IPS-15b (cell line): ENCODE results near the gene DNASE1L3.
A peak's percentile ranks its signal among the peaks of the same experiment; 100 is the strongest.

Source experiments
- H3K27me3 ChIP-seq: one replicate; pipeline ENCODE4 v1.6.1; 2013; ENCODE audit warnings: low read length; ENCODE audit not compliant: control insufficient read depth, insufficient read depth
- H3K36me3 ChIP-seq: one replicate; pipeline ENCODE4 v1.6.1; 2013; ENCODE audit warnings: low read length; ENCODE audit not compliant: control insufficient read depth, insufficient read depth
- H3K4me1 ChIP-seq: one replicate; pipeline ENCODE4 v1.6.1; 2013; ENCODE audit warnings: mild to moderate bottlenecking, low read length; ENCODE audit not compliant: control insufficient read depth, insufficient read depth
- H3K4me3 ChIP-seq: one replicate; pipeline ENCODE4 v1.5.1; 2013; ENCODE audit warnings: low read depth, low read length
- H3K9ac ChIP-seq: one replicate; pipeline ENCODE4 v1.6.1; 2013; ENCODE audit warnings: low read depth, mild to moderate bottlenecking, low read length
- H3K9me3 ChIP-seq: one replicate; pipeline ENCODE4 v1.6.1; 2013; ENCODE audit warnings: mild to moderate bottlenecking, low read length; ENCODE audit not compliant: control insufficient read depth, insufficient read depth

Gene DNASE1L3

DNA sequence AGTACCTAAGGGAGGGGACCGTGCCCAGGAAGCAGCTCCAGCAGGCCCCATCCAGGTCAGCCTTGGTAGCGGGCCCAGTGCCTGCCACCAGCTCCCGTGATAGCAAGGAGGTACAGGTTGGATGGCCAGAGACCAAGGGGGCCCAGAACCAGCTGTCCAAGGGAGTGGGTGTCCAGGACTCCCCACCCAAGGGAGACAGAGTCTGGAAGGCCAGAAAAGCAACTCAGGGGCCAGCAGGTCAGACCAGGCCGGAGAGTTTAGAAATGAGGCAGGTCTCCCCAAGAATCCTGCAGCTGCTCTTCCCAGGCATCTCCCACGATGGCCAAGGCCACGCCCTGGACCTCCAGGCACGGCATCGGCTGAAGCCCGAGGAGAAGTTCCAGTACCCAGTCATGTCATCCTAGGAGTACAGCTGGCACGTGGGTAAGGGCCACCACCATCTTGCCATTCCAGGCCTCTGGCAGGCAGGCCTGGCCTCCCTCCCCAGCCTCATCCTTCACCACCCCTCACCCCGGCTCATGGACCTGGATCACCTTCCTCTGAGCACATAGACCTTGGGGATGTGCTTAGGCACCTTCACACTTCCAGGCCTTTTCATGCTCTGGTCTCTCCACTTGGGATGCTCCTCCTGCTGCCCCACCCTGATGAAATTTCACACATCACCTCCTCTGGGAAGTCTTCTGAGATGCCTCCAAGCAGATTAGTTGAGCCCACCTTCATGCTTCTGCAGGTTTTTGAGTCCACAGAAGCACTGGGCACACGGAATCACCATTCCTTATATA is 30.5 kb downstream of the DNASE1L3 start:
- Histone ChIP-seq H3K4me1 (peaks cover 10% of the 10 kb centered on the region), H3K36me3 (no peaks in the 10 kb centered on the region), H3K27me3 (peaks cover 11% of the 10 kb centered on the region), H3K9ac (no peak overlapping the region), H3K9me3 (no peaks in the 10 kb centered on the region), H3K4me3 (no peak overlapping the region)

DNA sequence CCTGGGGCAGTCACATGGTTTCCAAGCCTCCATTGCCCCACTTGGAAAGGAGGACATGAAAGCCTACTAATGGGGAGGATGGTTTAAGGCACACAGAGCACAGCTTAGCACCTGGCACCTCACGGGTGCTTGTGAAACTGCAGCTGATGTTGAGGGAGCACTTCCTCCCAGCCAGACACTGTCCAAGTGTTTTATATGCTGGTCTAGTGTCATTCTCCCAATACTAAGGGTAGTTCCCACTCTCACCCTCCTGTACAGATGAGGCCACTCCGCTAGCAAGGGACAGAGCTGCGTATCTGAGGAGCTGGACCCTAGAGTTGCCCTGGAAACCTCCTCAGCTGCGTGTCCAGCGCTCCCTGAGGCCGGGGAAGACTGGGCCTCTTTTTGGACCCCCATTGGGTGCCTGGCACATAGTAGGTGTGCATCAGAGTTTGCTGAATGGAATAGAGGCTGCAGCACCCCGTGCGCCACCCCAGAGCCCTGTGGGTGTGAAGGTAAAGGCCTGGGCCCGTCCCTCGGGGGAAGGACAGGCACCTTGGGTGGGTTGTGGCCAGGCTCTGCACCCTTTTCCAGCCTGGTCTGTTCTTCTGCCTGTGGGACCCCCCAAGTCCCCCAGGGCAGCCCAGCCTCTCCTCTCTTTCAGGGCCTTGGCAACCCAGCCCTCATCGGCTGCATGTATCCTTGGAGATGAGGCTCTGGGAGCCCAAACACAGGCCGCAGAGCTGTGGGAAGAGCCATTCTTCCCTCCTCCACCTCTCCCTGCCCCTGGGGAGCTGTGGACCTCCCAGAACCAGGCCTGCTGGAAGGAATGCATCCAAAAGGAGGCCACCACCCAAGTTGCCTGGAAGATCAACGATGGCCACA is 31.3 kb downstream of the DNASE1L3 start:
- peaks cover 12% of the 10 kb centered on the region for H3K4me1 ChIP-seq
- H3K9ac ChIP-seq, result no peak overlapping the region
- H3K27me3 ChIP-seq, result peaks cover 11% of the 10 kb centered on the region
- H3K9me3 ChIP-seq, result no peaks in the 10 kb centered on the region
- no peak overlapping the region for H3K4me3 ChIP-seq
- no peaks in the 10 kb centered on the region for H3K36me3 ChIP-seq

DNA sequence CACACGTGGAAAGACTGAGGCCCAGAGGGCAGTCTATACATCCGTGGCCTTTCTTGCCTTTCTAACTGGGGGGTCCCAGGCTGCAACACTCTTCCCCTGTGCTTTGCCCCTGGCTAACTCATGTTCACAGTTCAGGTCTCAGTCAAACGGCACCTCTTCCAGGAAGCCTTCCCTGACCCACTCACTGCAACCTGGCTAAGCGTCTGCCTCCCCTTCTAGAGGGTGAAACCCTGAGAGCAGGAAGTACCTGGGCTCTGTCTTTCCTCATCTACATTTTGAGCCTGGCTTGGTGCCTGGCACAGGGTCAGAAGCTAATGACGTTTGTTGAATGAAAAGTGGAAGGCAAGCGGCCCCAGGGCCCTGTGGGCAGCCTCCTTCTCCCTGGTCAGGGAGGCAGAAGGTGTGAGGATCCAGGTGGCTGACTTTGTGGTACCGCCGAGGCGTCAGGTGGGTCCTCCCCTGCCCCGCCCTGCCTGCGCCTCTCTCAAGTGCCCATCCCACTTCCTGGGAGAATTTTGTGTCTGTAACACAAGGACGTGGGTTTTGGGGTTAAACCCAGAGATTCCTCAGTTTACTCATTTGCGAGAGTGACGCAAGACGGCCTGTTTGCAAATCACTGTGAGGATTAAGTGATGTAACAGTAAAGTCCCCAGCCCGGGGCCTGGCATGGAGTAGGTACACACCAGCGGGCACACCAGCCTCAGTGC is 32.1 kb downstream of the DNASE1L3 start:
- H3K9ac ChIP-seq, result no peak overlapping the region
- peak overlapping the region; percentile 50 for H3K4me3 ChIP-seq

DNA sequence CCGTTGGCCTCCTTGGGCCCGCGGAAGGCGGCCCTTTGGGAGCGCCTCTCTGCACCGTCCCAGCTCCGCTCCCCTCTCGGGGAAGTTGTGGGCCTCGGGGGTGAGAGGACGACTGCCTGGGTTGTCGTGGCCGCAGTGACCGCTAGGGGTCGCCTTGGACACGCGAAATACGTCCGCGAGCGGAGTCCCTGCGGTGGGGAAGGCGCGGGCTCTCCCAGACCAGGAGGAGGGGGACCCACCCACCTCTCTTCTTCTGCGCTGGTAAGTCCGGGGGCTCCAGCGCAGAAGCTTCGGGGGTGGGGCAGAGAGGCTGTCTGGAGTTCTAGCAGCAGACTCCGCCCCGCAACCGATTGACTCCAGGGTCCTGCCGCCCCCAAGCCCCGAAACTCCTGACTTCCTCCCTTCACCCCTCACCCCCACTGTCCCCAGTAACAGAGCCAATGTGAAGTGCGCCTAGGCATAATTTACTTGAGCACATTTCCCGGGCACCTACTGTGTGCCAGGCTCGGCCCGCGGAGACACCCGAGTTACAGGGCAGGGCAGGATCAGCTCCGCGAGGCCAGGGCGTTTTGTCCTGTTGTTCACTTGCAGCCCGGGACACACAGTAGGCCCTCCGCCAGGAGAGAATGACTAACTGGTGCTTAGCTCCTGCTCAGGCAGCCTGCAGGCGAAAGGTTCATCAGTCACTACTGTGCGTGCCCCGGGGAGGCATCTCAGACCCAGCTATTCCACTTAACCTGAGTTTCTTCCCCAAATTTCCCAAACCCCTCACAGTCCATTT is 32.8 kb downstream of the DNASE1L3 start:
- no peaks in the 10 kb centered on the region for H3K36me3 ChIP-seq
- no peaks in the 10 kb centered on the region for H3K9me3 ChIP-seq
- H3K27me3 ChIP-seq, result peaks cover 11% of the 10 kb centered on the region
- H3K9ac ChIP-seq, result no peak overlapping the region
- peak overlapping the region; percentile 50 for H3K4me3 ChIP-seq
- peaks cover 24% of the 10 kb centered on the region for H3K4me1 ChIP-seq

More for the DNA sequence above, 32.1 kb downstream of the DNASE1L3 start:
- Histone ChIP-seq H3K4me1 (peaks cover 18% of the 10 kb centered on the region), H3K9me3 (no peaks in the 10 kb centered on the region), H3K36me3 (no peaks in the 10 kb centered on the region), H3K27me3 (peaks cover 11% of the 10 kb centered on the region)

DNA sequence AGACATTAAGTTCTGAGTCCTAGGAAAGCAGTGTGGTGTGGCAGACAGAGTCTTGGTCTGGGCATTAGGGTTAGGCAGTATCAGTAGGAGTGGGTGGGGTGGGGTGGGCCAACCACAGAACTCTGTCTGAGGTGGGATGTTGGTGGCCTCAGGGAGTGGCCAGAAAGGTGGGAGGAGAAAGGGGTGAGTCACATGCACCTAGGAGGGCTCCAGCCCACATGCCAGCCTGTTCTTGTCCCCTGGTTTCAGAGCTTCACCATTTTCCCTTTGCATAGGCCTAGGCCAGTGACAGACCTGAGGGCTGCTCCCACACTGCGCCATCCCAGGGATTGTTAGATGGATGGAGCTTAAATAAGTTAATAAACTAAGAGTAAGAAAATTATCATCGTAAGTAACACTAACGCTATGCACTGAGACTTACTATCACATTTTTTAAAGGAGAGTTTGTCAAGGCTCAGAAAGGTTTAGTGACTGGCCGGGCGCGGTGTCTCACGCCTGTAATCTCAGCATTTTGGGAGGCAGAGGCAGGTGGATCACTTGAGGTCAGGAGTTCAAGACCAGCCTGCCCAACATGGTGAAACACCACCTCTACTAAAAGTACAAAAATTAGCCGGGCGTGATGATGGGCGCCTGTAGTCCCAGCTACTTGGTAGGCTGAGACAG is 33.8 kb downstream of the DNASE1L3 start:
- Histone ChIP-seq H3K9ac (no peak overlapping the region), H3K4me3 (no peak overlapping the region), H3K4me1 (peaks cover 24% of the 10 kb centered on the region), H3K36me3 (no peaks in the 10 kb centered on the region), H3K27me3 (peaks cover 11% of the 10 kb centered on the region), H3K9me3 (no peaks in the 10 kb centered on the region)

DNA sequence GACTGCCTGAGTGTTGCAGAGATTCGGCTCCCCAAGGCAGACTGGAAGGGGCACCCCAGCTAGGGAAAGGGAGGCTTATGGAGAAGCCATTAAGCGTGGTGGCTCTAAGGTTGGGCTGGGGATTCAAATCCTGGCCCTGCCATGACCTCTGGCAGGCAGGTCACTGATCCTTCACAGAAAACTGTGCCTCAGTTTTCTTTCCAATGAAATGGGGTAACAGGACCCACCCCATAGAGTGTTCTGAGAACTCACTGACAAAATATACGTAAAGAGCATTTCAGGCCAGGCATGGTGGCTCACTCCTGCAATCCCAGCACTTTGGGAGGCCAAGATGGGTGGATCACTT is 34.6 kb downstream of the DNASE1L3 start:
- H3K27me3 ChIP-seq, result peaks cover 11% of the 10 kb centered on the region
- no peaks in the 10 kb centered on the region for H3K9me3 ChIP-seq
- H3K4me1 ChIP-seq, result peaks cover 27% of the 10 kb centered on the region
- no peaks in the 10 kb centered on the region for H3K36me3 ChIP-seq
- no peak overlapping the region for H3K9ac ChIP-seq
- no peak overlapping the region for H3K4me3 ChIP-seq

DNA sequence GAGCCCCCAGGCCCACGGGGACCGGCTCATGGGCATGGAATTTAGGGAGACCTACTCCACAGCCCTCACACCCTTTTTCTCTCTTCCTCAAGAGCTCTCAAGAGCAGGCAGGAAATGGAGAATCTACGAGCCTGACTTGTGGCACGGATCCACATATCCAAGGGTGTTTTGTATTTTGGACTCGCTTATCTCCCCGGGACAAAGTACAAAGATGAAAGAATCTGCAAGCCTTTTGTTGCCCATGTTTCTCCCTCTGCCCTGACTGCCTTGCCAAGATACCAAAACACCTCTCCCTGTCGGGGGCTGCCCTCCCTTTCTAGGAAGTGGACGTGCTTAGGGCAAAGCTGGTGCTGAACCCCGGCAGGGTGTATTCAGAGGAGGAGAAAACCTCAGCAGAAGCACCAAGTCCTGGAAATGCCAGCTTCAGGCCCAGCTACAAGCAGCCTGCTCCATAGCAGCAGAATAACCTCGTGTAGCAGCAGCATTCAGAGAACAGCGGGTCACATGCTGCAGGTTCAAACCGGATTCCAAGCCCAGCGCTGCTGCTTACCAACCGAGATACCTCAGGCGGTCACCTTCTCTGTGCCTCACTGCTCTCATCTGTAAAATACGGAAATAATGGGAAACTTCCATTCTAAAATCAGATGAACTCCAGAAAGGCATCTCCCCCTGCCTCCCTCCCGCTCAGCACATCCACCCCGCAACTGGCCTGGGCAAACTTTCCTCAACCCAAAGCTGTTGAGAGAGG is 35.2 kb downstream of the DNASE1L3 start:
- Histone ChIP-seq H3K4me3 (no peak overlapping the region), H3K36me3 (peaks cover under 1% of the 10 kb centered on the region), H3K9me3 (no peaks in the 10 kb centered on the region), H3K9ac (no peak overlapping the region), H3K27me3 (peaks cover 11% of the 10 kb centered on the region), H3K4me1 (peaks cover 27% of the 10 kb centered on the region)

DNA sequence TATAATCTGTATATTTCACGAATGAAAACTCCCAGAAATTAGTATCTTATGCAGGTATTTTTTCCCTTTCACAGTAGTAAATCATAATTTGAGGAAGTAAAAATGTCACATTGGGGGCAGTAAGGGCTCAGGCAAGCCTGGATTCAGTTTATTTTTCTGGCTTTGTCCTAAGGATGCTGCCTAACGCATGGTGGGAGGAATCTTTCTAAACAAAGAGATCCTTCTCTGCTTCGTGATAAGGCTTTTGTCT is 35.7 kb downstream of the DNASE1L3 start:
- Histone ChIP-seq H3K4me3 (no peak overlapping the region), H3K9me3 (no peaks in the 10 kb centered on the region), H3K4me1 (peaks cover 27% of the 10 kb centered on the region), H3K27me3 (peaks cover 11% of the 10 kb centered on the region), H3K36me3 (peaks cover 5% of the 10 kb centered on the region), H3K9ac (no peak overlapping the region)

DNA sequence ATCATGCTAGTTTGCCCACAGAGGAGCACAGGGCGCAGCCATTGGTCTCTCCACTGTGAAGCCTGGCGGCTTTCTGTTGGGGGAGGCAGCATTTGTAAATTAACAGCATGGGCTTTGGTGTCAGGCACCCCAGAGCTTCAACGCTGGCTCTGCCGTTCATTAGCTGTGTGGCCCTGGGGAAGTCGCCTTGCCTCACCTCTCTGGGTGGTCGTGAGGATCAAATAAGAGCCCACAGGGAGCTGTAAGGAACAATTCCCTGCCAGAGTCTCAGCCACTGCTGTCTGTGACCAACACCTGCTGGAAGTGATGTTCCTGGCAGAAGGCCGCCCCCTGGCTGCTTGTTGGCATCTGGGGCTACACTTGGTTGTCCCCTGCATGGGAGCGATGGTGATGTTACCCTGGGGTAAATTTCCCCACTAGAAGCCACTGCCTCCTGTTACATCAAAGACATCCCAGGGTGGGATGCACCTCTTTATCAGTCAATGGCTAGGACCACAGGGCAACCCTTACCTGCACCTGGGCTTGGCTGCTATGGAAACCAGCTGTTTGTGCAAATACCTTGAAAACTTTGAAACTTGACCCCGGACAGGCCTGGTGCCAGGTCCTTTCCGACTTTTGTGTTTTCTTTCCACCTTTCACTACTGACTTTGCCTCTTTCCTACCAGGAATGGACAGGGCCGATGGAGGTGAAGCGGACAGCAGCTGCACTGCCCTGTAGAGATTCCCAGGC is 36.9 kb downstream of the DNASE1L3 start:
- H3K4me3 ChIP-seq, result no peak overlapping the region
- H3K9ac ChIP-seq, result no peak overlapping the region

DNA sequence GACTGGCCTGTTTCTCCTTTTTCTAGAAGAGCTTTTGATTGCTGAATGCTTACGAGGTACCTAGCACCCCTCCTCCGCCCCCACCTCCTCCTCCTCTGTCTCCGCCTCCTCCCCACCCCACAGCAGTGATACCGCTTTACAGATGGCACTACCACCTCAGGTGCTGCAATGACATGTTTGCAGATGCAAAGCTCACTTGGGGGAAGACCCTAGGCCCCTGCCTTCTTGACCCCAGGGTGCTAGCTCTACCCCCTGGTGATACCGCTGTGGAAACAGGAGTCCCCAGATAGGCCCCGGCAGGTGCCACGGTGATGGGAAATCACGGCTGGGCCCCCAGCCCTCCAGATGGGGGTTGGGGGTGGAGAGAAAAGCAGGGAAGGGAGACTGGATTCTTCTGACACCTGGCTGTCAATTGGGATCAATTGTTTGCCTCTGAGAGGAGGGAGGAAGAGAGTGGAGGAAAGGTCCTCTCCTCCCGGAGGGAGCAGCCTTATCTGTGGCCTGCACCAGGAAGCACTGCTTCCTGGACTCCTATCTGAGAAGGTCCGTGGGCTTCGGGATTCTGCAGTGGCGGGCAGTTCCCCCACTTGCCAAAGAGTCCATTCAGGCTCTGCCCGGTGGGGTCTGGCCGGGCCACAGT is 37.6 kb downstream of the DNASE1L3 start:
- H3K27me3 ChIP-seq, result no peaks in the 10 kb centered on the region
- no peaks in the 10 kb centered on the region for H3K9me3 ChIP-seq
- peaks cover 15% of the 10 kb centered on the region for H3K36me3 ChIP-seq
- H3K9ac ChIP-seq, result no peak overlapping the region
- no peak overlapping the region for H3K4me3 ChIP-seq
- peaks cover 25% of the 10 kb centered on the region for H3K4me1 ChIP-seq

More for the DNA sequence above, 36.9 kb downstream of the DNASE1L3 start:
- Histone ChIP-seq H3K4me1 (peaks cover 27% of the 10 kb centered on the region), H3K36me3 (peaks cover 10% of the 10 kb centered on the region), H3K27me3 (peaks cover 7% of the 10 kb centered on the region), H3K9me3 (no peaks in the 10 kb centered on the region)
